ENCODE results near the gene RAB12.
"Not testable (repeated sequence)": the region's sequence is repeated elsewhere in the genome, so short reads cannot be mapped to it uniquely, and the experiment has no call there.

Gene RAB12

DNA sequence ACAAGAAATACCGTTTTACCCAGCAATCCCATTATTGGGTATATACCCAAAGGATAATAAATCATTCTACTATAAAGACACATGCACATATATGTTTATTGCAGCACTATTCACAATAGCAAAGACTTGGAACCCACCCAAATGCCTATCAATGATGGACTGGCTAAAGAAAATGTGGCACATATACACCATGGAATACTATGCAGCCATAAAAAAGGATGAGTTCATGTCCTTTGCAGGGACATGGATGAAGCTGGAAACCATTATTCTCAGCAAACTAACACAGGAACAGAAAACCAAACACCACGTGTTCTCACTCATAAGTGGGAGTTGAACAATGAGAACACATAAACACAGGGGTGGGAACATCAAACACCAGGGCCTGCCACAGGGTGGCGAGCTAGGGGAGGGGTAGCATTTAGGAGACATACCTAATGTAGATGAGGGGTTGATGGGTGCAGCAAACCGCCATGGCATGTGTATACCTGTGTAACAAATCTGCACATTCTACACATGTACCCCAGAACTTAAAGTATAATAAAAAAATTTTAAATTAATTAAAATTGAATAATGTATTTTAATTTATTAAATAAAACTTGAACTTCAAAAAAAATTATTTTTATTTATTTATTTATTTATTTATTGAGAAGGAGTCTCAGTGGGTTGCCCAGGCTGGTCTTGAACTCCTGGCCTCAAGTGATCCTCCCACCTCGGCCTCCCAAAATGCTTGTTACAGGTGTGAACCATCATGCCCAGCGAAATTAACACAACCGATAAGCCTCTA lies 42.4 kb downstream of the RAB12 start:
- not testable (repeated sequence) for DNase-seq

DNA sequence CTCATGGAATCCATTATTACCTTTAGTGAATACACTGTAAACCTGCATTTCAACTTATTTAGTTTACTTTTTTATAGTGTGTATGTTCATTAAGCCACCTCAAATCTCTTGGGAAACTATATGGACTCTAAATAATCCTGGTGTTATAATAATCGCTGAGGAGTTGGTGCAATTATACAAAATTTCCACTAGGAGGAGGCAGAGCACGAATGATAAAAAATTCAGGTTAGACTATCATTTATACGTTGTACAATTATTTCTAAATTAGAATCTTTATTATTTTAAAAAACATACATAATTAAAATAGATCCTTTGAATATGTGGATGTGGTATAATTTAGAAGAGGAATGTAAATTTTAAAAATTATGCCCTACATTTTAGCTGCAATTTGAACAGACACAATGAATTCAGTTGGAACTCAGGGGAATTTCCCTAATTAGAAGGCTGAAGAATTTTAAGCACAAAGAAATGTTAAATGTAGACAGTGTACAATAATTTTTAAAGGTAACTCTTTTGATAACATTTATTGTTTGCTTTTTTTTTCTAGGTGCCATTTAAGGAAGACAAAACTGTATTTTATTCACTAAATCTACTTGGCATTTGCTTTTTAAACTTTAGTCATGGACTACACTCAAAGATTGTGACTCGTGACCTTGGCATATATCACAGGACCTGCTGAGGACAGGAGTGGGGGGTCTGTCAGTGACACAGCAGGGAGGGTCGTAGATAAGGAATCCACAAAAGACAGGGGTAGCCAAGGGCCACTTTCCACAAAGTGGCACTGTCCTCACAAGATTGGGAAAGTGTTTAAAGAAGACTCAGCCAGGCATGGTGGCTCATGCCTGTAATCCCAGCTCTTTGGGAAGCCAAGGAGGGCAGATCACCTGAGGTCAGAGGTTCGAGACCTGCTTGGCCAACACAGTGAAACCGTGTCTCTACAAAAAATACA lies 45.5 kb downstream of the RAB12 start:
- DNase-seq = peak; percentile 35

DNA sequence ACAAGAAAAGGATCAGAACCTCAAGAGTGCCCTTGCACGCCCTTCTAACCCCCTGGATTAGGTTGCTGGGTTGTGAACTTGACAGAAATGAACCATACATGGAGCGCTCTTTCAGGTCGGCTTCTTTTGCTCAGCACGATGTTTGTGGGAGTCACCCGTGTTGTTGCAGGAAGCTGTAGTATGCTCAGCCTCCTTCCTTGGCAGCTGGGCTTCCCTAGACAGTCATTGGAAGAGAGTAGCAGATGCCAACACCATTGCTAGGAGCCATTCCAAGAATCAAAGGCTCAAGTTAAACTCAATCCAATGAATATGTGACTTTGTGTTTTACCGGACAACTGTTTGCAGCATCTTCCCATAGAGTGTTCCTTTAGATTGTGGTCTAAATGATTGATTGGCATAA lies 47.0 kb downstream of the RAB12 start:
- DNase-seq = no peak

DNA sequence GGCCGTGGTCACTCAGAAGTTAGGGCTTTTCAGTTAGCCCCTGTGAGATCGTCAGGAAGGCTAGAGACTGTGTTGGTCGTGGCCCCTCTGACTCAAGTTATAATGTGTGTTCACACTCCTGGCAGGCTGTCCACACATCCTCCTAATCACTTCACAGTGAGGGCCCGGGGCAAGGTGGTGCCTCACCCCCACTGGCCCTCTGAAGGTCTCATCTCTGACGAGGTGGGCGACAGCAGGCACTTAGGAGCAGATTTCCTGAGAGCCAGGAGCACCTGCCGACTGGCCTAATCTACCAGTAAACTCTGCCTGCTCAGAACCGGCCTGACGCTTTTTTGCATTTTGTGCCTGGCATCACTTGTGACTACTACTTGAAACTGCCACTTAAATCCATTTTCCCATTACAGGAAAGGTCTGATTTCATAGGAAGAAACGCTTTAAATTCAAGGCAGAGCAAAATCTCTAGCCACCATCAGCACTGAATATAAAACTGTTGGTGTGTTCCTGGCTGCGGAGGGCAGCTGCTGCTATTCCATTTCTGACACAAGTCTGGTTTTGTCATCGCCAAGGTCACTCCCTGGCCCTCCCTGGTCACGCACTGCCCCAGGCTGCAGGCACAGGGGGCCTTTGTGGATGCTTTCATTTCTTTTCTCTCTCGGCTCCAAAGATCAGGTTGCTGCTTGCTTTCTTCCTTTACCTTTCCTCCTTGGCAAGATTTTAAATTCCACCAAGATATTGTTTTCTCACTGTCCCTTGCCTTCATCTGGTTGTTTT lies 48.0 kb downstream of the RAB12 start:
- peak; percentile 49 for DNase-seq

DNA sequence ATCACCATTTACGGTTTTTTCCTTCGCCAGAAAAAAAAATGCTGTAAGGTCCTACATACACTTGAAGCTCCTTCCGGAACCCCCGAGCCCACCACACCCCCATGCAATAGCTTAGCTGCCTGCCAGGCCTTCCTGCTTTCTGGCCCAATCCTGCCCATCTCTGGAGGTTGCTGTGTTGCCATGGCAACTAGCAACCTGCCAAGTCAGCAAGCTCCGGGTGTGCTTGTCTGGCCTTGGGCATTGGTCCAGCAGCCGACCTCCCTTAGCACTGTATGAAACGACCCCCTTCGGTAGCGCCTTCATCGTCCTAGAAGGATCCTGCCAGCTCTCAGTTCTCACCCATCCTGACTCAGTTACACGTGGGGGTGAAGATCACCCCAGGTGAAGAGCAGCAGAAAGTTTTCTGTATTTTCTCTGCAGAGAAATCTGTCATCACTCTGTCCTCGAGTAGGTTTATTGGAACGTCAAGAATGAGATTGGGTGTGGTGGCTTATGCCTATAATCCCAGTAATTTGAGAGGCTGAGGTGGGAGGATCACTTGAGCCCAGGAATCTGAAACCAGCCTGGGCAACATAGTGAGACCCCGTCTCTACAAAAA lies 48.7 kb downstream of the RAB12 start:
- DNase-seq = peak; percentile 69

DNA sequence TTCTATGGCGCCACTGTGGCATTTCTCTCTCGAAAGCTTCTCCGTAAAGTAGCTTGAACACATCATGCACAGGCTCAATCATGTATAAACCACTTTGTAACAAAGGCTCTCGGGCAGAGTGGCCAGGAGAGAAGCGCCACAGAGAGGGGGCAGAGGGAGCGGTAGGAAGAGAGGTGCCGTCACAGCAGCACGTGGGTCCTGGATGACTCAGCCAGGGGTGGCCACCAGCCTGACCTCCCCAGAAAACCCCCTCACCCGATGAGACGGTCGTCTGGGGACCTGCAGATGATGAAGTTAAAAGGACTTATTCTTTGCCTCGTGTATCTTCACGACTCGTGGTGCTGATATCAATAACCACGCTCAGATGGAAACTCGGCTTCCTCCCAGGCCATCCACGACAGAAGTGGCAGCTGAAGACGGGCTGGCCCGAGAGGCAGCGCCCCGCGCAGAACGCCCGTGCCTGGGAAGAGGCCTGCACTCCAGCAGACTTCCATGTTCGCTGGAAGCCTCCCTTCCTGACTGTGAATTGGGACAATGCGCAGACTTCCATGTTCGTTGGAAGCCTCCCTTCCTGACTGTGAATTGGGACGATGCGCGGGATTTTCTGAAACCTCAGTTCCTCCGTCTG lies 49.7 kb downstream of the RAB12 start:
- peak; percentile 35 for DNase-seq

DNA sequence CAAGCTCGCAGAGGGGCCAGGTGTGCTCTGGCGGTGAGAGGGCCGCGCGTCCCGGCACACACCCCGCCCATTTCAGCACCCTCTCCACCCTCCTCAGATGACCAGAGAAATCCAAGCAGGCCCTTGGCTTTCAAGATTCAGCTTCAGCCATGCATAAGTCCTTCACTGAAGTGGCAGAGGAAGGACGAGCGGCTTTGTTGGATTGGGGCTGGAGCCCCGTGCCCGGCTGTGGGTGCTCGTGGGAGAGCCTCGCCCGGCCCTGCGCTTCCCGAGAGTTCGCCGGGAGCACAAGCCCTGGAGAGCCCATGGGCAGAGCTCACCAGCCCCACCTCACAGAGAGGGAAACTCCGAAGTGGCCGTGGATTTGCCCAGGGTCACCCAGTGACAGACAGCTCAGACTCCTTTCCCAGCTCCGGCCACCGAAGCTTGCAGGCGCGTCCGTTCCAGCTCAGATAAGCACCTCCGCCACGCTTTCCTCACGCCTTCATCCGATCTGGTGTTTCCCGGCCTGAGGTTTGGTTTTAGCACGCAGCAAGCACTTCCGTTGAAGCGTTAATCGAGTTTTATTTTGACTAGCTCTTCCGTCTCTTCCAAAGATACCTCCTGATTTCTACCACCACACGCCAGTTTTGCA lies 50.5 kb downstream of the RAB12 start:
- peak; percentile 71 for DNase-seq

DNA sequence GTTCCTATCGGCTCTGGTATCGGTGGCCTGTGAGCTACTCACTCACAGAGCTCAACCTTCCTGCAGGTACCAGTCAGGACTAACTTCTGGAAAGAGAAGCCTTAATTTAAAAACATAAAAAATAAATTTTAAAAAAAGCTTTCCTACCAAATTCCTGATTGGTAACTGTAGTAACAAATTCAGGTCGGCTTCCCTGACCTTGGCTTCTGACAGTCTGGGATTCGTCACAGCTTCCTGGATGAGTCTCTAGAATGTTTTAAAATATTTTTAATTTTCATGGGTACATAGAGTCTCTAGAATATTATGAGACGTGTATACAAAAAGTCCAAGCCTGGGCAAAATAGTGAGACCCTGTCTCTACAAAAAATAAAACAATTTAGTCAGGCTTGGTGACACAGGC lies 51.1 kb downstream of the RAB12 start:
- no peak for DNase-seq

DNA sequence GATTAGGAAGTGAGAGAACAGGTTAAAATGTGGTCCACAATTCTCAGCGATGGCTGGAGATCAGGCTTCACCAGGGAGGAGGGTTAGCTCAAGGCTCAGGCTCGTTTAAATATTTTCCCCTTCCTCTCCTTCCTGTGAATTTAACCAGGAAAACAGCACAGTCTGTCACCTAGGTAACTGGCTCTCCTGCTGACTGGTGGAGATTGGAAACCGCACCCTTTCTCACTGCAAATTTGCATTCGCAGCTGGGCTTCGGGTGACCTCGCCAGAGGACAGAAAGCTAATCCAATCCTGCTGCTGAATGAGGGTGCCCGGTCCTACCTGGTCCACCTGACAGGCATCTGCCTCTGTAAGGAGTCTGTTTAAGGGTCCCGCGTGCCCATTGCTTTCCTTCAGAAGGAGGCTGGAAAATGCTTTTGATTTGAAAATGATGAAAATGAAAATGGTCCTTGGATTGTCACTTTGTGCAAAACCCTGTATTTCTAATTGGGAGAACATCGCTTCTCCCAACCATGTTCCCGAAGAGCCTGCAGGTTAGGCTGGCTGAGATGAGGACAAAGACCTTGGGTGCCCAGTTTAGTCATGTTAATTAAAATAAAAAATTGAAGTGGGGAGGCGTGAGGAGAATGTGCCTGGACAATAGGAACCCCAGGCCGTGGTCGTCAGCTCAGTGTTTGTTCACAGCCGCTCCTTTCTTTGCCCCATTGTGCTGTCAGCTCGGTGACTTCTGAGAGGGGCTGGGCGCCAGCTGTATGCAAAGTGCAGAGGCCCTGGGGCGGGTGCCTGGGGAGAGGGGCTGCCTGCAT lies 52.7 kb downstream of the RAB12 start:
- peak; percentile 95 for DNase-seq

DNA sequence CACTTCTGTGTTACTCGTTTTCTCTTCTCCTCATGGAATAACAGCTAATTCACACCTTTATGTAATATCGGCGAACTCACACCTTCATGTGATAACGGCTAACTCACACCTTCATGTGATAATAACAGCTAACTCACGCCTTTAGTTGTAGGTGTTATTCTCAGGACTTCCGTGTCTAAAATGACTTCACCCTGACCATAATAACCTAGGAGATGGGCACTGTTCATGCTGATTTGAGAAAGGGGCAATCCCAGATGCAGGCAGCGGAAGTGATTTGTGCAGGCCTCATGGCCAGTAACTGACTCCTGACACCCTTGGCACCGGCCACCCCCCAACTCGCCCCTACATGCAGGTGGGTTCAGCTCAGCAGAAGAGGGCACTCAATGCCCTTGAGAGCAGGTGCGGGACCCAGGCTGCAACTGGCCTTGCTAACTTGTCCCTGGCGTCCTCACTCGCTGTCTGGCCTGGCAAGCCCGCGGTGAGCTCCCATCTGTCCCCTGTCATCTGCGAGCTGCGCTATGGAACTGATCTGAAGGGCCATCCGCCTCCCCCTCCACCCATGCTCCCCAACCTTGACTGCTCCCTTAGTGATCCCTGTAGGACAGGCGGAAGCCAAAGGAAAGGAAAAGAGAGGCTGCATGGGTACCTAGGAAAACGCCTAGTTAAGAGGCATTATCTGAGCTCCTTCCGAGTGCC lies 53.5 kb downstream of the RAB12 start:
- DNase-seq = peak; percentile 85

DNA sequence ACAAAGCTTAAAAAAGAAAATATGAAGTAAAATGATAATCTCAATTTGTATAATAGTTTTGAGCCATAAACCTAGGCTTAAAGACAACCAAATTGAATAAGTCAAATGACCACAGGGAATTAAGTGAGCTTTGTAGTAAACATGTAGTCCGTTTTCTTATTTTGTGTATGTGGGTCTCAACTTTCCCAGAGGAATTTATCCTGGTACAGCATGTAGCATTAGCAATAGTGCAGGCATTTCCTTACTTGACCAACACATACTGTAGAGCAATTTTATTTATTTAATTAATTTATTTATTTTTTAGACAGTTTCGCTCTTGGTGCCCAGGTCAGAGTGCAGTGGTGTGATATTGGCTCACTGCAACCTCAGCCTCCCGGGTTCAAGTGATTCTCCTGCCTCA lies 58.6 kb downstream of the RAB12 start:
- DNase-seq = no peak

DNA sequence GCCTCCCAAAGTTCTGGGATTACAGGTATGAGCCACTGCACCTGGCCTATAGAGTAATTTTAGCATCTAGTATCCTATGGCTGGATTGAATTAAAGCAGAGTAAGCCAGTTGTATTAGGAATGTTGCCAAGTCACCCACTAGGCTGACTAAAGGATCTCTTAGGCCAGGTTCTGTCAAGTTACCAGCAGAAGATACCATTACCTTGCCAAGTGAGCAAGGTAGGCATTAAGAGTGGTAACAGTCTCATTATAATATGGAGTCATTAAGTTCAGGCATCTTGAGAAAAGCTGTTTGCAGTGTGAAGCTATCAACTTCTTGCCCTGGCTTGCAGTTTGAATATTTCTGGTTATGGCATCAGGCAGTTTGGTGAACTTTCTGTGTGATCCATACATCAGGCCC lies 59.1 kb downstream of the RAB12 start:
- no peak for DNase-seq

DNA sequence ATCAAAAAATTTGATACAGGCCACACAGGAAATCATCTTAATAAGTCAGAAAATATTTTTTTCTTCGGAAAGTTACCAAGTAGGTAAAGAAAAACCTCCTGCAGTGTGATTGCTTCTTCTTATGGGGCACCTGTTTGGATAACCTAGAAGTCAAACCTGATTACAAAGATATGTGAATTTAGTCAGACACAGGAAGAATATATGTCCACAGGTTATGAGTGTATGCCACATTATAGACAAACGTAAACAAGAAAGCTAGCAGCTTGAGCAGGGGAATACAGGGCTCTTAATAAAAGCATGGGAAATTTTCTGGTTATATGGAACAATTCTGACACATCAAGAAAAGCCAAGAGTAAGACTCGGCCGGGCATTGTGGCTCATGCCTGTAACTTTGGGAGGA lies 60.3 kb downstream of the RAB12 start:
- no peak for DNase-seq

DNA sequence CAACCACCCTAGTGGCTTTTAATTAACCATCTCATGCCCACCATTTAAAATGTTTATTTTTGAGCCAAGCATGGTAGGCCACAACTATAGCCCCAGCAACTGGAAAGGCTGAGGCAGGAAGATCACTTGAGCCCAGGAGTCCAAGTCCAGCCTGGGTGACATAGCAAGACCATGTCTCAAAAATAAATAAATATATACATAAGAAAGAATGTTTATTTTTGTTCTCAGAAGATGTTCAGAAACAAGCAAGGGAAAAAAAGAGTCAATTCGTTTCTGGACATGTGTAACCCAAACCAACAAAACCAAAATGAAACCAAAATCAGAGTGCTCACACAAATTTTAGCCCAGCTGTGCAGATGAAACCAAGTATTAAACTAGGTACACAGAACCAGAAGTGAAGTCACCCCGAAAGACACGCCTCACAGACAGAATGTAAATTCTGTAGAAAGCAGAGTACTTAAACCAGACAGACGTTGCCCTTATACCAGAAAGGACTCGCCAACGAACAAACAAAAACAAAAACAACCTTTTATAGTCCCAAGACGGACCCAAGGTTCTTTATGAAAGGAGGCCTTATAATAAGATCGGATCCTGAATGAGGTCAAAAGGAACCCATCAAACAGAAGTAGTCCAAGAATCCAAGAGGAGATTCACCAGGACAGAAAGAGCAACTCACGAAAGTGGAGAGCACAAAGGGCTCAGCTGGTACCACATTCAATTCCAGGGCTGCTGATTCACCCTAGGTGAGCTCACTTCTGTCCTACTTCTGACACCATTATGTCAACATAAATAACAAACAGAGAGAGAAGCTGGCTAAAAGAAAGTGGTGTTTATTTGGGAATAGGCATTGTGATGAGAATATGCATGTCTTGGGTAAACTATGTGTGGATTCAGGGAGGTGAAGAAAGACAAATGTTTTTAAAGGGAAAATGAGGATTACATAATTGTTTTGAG lies 64.3 kb downstream of the RAB12 start:
- no peak for DNase-seq

DNA sequence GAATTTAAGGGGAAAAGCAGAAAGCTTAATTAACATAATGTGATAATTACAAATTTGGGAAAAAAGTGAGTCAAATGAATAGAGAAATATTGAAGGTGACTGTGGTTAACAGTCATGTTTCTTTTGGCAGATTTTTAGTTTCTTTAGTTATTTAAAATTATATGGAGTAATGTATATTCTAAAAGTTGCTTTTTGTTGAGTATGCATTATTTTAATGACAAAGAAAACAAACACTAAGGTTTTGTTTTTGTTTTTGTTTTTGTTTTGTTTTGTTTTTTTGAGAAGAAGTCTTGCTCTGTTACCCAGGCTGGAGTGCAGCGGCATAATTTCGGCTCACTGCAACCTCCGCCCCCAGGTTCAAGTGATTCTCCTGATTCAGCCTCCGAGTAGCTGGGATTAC lies 65.8 kb downstream of the RAB12 start:
- DNase-seq = no peak

DNA sequence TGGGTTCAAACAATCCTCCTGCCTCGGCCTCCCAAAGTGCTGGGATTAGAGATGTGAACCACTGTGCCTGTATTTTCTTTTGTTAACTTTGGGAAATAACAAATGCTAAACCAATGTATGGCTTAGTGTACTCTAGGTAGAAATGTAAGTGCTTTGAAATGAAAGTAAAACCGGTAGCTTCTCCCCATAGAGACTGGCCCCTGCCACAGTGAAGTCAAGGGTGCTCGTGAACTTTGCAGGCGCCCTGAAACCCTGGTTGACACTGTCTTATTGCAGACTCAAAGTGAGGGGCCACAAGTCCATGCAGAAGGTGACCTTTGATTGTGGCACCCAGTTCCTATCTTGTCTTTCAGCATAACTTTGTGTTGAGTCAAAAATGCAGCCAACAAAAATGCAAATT lies 72.0 kb downstream of the RAB12 start:
- no peak for DNase-seq

DNA sequence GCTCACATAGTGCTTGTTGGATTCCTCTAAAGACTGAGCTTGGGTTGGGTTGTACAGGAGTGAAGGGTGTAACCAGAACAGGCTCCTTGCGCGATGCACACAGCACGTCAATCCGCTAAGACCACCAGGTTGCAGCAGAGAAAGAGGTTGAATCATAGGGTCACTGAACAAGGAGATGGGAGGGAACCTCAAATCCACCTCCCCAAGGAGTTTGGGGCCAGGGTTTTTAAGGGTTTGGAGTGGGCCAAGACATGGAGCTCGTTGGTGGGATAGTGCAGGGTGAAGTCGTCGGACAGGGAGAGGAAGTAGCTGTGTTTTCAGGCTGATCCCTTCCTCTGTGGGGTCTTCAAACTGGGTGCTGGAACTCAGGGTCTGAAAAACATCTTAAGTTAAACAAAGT lies 75.3 kb downstream of the RAB12 start:
- no peak for DNase-seq

DNA sequence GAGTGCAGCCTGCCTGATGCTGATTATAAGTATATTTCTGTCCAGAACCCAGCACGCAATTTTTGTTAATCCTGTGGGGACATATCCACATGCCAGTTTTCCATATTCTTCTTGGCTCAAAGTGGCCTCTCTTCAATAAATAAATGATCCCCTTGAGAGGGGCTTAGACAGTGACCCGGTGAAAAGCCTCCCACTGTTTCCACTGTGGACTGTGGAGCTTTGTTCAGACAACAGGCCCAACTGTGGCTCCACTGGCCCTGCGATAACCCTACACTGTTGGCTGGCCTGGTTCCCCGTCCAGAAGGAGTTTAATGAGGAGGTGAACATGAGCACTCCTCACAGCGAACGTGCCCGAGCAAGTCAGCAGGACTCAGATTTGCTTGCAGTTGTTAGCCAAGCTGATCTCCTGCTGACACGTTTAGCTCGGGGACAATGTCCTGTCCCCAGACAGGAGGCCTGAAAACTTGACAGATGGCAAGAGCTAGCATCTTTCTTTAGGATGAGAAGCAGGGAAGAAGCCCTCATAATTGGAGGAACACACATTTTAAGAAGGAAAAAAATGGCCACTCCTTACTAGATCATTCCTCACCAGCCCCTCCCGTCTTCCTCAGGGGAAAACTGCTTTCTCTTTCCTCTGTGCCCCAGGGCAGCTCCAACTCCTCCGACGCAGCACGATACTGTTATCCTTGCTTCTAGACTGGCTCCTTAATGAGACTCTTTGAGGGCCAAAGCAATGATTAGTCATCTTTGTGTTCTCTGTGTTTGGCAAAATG lies 76.1 kb downstream of the RAB12 start:
- DNase-seq = no peak

DNA sequence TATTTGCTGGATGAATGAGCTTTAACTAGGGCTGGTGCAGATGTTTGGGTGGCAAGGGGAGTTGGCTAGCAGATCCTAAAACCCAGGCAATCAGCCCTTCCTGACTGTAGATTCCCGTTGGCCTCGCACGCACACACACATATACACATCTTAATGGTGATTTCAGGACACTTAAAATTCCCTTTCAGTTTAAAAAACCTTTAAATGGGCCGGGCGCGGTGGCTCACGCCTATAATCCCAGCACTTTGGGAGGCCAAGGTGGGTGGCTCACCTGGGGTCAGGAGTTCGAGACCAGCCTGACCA lies 76.6 kb downstream of the RAB12 start:
- no peak for DNase-seq

Data from NCI-H1092 treated with DMSO at 0.1 percent for 48 hours (cell line).